Measurements from ENCODE around the gene ZNF177. TPM values are rescaled to one million over a fixed set of nuclear protein-coding genes. Genes with fewer than 3 reads are reported as not detected.

ZNF177 gene
- total and polyA plus RNA-seq, 4 donors, result 1.00 to 11.5 (median 1.6) TPM

DNA sequence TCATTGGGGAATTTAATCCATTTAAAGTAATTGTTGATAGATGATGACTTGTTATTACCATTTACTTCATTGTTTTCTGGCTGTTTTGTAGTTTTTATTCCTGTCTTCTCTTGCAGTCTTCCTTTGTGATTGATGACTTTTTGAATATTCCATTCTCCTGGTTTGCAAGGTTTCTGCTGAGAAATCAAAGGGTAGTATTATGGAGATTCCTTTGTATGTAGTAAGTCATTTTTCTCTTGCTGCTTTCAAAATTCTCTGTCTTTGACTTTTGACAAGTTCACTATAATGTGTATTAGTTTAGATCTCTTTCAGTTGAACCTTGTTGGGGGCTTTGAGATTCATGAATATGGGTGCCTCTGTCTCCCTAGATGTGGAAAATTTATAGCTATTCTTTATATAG lies 32.8 kb upstream of the ZNF177 start:
- H3K27ac ChIP-seq (ENCODE audit: low read depth in 1 of 2, low read length in 1 of 2), result no peak overlapping the region
- no peak overlapping the region for H3K4me3 ChIP-seq
- no peaks in the 10 kb centered on the region for H3K27me3 ChIP-seq (ENCODE audit: control insufficient read depth in 3 of 3, insufficient read depth in 3 of 3, low read length in 2 of 3)
- peaks cover 3 to 52% (median 27%) of the 10 kb centered on the region in 4 donors for H3K36me3 ChIP-seq (ENCODE audit: control insufficient read depth in 4 of 4, insufficient read depth in 4 of 4, low read length in 4 of 4)
- DNase-seq (no peak), ATAC-seq (ENCODE audit: insufficient read depth, low FRiP score) (no peak)
- TF ChIP-seq, protein P1, sequence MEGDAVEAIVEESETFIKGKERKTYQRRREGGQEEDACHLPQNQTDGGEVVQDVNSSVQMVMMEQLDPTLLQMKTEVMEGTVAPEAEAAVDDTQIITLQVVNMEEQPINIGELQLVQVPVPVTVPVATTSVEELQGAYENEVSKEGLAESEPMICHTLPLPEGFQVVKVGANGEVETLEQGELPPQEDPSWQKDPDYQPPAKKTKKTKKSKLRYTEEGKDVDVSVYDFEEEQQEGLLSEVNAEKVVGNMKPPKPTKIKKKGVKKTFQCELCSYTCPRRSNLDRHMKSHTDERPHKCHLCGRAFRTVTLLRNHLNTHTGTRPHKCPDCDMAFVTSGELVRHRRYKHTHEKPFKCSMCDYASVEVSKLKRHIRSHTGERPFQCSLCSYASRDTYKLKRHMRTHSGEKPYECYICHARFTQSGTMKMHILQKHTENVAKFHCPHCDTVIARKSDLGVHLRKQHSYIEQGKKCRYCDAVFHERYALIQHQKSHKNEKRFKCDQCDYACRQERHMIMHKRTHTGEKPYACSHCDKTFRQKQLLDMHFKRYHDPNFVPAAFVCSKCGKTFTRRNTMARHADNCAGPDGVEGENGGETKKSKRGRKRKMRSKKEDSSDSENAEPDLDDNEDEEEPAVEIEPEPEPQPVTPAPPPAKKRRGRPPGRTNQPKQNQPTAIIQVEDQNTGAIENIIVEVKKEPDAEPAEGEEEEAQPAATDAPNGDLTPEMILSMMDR (IDR thresholded peaks at IDR 0.05; ENCODE audit: control extremely low read depth, extremely low read depth), result no peak
- peaks cover 0 to under 1% (median 0%) of the 10 kb centered on the region in 5 donors for H3K4me1 ChIP-seq (ENCODE audit: control insufficient read depth in 5 of 5, insufficient read depth in 5 of 5, low read length in 5 of 5)
- H3K9me3 ChIP-seq (ENCODE audit: control insufficient read depth in 4 of 4, insufficient read depth in 3 of 4, low read length in 3 of 4), result peaks cover 17 to 43% (median 22%) of the 10 kb centered on the region in 4 donors
- no peak overlapping the region for H3K9ac ChIP-seq (ENCODE audit: insufficient read depth in 1 of 2, low read length in 2 of 2)

DNA sequence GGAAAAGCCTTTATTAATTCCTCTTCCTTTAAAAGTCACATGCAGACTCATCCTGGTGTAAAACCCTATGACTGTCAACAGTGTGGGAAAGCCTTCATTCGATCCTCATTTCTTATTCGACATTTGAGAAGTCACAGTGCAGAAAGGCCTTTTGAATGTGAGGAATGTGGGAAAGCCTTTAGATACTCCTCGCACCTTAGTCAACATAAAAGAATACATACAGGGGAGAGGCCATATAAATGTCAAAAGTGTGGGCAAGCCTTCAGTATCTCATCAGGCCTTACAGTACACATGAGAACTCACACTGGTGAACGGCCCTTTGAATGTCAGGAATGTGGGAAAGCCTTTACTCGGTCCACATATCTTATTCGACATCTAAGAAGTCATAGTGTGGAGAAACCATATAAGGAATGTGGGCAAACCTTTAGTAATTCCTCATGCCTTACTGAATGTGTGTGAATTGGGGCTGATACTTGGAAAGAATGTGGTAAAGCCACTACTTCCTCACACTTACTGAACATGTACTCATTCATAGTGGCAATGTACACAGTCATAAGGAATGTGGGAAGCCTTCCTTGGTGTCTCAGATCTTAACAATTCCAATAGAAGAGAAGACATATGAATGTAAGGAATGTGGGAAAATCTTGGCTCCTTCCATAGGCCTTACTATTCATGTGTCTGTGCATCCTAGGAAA lies 20.1 kb upstream of the ZNF177 start:
- Histone ChIP-seq H3K27me3 (ENCODE audit: control insufficient read depth in 3 of 3, insufficient read depth in 3 of 3, low read length in 2 of 3) (no peaks in the 10 kb centered on the region), H3K4me1 (ENCODE audit: control insufficient read depth in 5 of 5, insufficient read depth in 5 of 5, low read length in 5 of 5) (no peaks in the 10 kb centered on the region), H3K36me3 (ENCODE audit: control insufficient read depth in 4 of 4, insufficient read depth in 4 of 4, low read length in 4 of 4) (peaks cover 19 to 69% (median 63%) of the 10 kb centered on the region in 4 donors), H3K4me3 (no peak overlapping the region), H3K9ac (ENCODE audit: insufficient read depth in 1 of 2, low read length in 2 of 2) (no peak overlapping the region), H3K9me3 (ENCODE audit: control insufficient read depth in 4 of 4, insufficient read depth in 3 of 4, low read length in 3 of 4) (peaks cover 25 to 86% (median 64%) of the 10 kb centered on the region in 4 donors), H3K27ac (ENCODE audit: low read depth in 1 of 2, low read length in 1 of 2) (no peak overlapping the region)
- ATAC-seq (ENCODE audit: insufficient read depth, low FRiP score) (no peak), DNase-seq (no peak)
- TF ChIP-seq, protein P1 (IDR thresholded peaks at IDR 0.05; ENCODE audit: control extremely low read depth, extremely low read depth), result no peak
- WGBS, 2 donors, result 99% methylated on average over 6 of the region's 6 CpGs

DNA sequence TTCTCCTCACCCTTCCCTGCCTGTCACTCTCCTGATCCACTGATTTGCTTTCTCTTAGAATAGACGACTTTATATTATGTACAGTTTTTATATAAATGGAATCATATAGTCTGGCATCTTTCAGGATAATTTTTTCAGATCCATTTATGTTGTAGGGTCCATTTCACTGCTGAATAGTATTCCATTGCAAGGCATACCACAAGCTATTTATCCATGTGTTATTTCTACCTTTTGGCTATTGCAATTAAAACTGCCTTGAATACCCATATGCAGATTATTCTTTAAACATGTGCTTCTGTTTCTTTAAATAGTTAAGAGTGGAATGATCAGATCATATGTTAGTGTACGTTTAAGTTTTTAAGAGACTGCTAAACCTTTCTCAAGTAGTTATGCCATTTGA lies 17.8 kb upstream of the ZNF177 start:
- H3K27me3 ChIP-seq (ENCODE audit: control insufficient read depth in 3 of 3, insufficient read depth in 3 of 3, low read length in 2 of 3), result no peaks in the 10 kb centered on the region
- H3K4me1 ChIP-seq (ENCODE audit: control insufficient read depth in 5 of 5, insufficient read depth in 5 of 5, low read length in 5 of 5), result no peaks in the 10 kb centered on the region
- DNase-seq (no peak), ATAC-seq (ENCODE audit: insufficient read depth, low FRiP score) (no peak)
- no peak overlapping the region for H3K27ac ChIP-seq (ENCODE audit: low read depth in 1 of 2, low read length in 1 of 2)
- peaks cover 23 to 75% (median 55%) of the 10 kb centered on the region in 4 donors for H3K9me3 ChIP-seq (ENCODE audit: control insufficient read depth in 4 of 4, insufficient read depth in 3 of 4, low read length in 3 of 4)
- H3K36me3 ChIP-seq (ENCODE audit: control insufficient read depth in 4 of 4, insufficient read depth in 4 of 4, low read length in 4 of 4), result peaks cover 10 to 64% (median 56%) of the 10 kb centered on the region in 4 donors
- no peak overlapping the region for H3K4me3 ChIP-seq
- no peak overlapping the region for H3K9ac ChIP-seq (ENCODE audit: insufficient read depth in 1 of 2, low read length in 2 of 2)
- WGBS, 2 donors, result 95% methylated on average over 2 of the region's 2 CpGs
- TF ChIP-seq, protein P1 (IDR thresholded peaks at IDR 0.05; ENCODE audit: control extremely low read depth, extremely low read depth), result no peak

All from lung (tissue), 12 donors.